Placental epithelial cell (primary cell): ENCODE measurements around the gene CUL7. TPM values are rescaled to one million over a fixed set of nuclear protein-coding genes. Genes with fewer than 3 reads are reported as not detected.

ENCODE experiments used
- total RNA-seq: library from RNA; depleted of rRNA; stranded (reverse); fragments of >200 nt; gene quantifications from 2 replicates; pipeline ENCODE4 v1.2.3, GENCODE V29; 2012

CUL7 gene
- 57.5 and 80.1 TPM in 2 replicates for total RNA-seq

GRCh38 chr6:43053545-43054205 is at the start of gene CUL7:
Gene CUL7 (minus strand): TSS chr6:43053851. CDS start chr6:43052788, 1,063 bp downstream.

GRCh38 chr6:43075670-43076463 is 22.2 kb upstream of the CUL7 start, which contains the start of gene PTK7:
Gene PTK7 (plus strand): TSS chr6:43076314. CDS start chr6:43076489, 175 bp downstream.

DNA sequence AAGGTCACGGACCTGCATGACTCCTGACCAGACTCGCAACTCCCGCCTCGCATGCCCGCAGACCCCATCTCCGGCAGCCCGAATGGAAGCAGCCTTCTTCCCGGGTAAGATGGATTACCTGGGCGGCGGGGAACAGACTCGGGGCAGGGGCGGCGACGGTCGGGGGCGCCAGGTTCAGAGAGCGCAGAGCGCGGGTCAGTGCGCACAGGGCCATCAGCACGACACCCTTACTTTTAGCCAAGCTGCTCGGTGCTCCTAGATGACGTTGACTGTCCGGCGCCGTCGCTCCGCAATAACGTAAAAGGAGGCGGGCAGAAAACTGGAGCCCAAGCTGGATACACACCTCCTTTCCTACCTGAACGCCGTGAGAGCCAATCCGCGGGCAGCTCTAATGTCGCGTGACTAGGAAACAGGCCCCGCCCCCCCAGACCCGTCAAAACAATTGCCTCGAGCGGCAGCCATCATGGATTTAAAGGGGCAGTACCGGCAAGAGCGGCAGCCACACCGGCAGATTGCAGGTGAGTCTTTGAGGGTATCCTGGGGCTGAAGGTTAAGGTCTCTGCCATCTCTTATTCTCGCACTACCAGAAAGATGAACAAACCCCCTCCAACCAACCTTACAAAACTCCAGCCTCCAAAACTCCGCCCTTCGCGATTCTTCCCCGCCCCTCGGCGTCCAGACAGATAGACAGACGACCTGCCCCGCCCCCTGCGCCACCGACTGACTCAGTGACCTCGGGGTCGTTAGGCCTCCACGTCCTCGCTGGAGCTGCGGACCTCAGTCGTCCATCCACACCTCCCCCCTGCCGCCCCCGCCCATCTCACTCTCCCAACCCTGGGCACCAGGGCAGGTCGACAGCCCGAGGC is 5.8 kb upstream of the CUL7 start, which contains the start of the genes KLC4 and MRPL2:
KLC4 (plus strand) TSS at position 464 of the 866 bp plus-strand sequence. CDS start 1,705 bp downstream, outside the sequence.
MRPL2 (minus strand) TSS at position 267 of the 866 bp plus-strand sequence; CDS start at position 214, 53 bp downstream.

DNA sequence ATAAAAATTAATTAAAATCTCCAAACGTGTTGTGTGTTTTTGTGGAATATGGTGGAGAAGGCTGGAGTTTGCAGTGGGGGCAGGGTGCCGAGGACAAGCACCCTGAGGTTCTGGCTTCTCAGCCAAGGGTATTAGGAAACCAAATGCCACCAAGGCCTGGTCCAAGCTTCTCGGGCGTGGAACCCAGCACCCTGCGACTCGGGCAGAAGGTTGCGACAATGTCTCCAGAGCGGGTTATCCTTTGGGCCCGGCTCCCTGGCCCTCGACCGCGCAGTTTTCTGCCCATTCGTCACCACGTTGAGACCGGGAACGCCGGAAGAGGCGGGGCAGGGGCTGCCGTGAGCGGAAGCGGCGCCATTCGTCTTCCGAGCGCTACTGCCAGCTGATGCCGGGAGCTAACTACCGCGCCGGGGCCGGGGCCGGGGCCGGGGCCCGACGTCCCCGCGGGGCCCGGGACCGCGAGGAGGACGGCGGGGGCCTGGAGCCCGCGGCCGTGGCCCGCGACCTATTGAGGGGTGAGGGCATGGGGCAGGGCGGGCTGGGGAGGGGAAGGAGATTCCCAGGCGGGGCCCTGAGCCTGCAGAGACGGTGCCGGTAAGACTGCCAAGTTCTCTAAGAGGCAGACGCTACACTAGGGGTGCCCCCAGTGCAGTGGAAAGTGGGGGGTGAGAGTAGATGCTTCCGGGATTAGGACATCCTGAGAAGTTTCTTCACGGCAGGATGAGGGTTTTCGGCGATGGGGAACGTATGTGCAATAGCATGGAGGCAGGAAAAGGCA is 32.2 kb downstream of the CUL7 start, which contains the start of gene RRP36:
RRP36 (plus strand) TSS at position 354 of the 778 bp plus-strand sequence; CDS start at position 386, 32 bp downstream.

GRCh38 chr6:43013843-43014433 is 39.7 kb downstream of the CUL7 start, which contains the start of the genes KLHDC3 and MEA1:
Gene KLHDC3 (plus strand): TSS chr6:43014249. CDS start chr6:43017193, 2,944 bp downstream.
Gene MEA1 (minus strand): TSS chr6:43013946. CDS start chr6:43013813, 133 bp downstream.

Other genes with a start within 250 kb of the CUL7 start
- gene RPL7L1, start 174.2 kb downstream of the CUL7 start, total RNA-seq: 83.6 and 87.5 TPM in 2 replicates
- gene PTCRA, start 137.8 kb downstream of the CUL7 start, total RNA-seq: not detected in 2 replicates
- 37.6 and 44.8 TPM in 2 replicates for gene CNPY3, start 124.4 kb downstream of the CUL7 start, total RNA-seq
- gene GNMT, start 93.1 kb downstream of the CUL7 start, total RNA-seq: 0.43 TPM in 1 of 2 replicates, not detected in the other
- gene PEX6, start 74.7 kb downstream of the CUL7 start, total RNA-seq: 49.1 and 53.0 TPM in 2 replicates
- 39.3 and 49.2 TPM in 2 replicates for gene PPP2R5D, start 69.3 kb downstream of the CUL7 start, total RNA-seq
- 57.7 and 59.3 TPM in 2 replicates for gene MEA1, start 39.9 kb downstream of the CUL7 start, total RNA-seq
- 81.7 and 147 TPM in 2 replicates for gene KLHDC3, start 39.6 kb downstream of the CUL7 start, total RNA-seq
- gene RRP36, start 32.2 kb downstream of the CUL7 start, total RNA-seq: 41.6 and 59.4 TPM in 2 replicates
- 22.8 and 28.1 TPM in 2 replicates for gene MRPL2, start 5.6 kb upstream of the CUL7 start, total RNA-seq
- 40.0 and 41.2 TPM in 2 replicates for gene KLC4, start 5.8 kb upstream of the CUL7 start, total RNA-seq
- gene PTK7, start 22.5 kb upstream of the CUL7 start, total RNA-seq: 844 and 868 TPM in 2 replicates
- gene SRF, start 117.4 kb upstream of the CUL7 start, total RNA-seq: 11.8 and 34.7 TPM in 2 replicates
- 32.0 and 40.4 TPM in 2 replicates for gene CUL9, start 128.3 kb upstream of the CUL7 start, total RNA-seq
- gene DNPH1, start 175.6 kb upstream of the CUL7 start, total RNA-seq: 42.8 and 62.0 TPM in 2 replicates
- under 0.01 TPM in 1 of 2 replicates, not detected in the other for gene TTBK1, start 189.6 kb upstream of the CUL7 start, total RNA-seq
- not detected in 2 replicates for gene SLC22A7, start 244.4 kb upstream of the CUL7 start, total RNA-seq